SK-N-SH treated with all-trans-retinoic acid at 6 μM for 48 hours (cell line): ENCODE data around the gene ARHGAP44.

Source experiments
- ARNTL ChIP-seq: fragments of 450-650 bp; formaldehyde crosslinking; IDR thresholded peaks from 2 replicates; pipeline ENCODE4 v1.5.0; 2020; ENCODE audit warnings: low read depth, mild to moderate bottlenecking, moderate library complexity, borderline replicate concordance
- ESRRG ChIP-seq: fragments of 250-450 bp; sonication (Bioruptor Pico); IDR thresholded peaks from 2 replicates; pipeline ENCODE4 v1.6.1; 2021; ENCODE audit warnings: mild to moderate bottlenecking
- GLIS3 ChIP-seq: fragments of 250-450 bp; sonication (Bioruptor Pico); IDR thresholded peaks from 2 replicates; pipeline ENCODE4 v1.5.0; 2020; ENCODE audit warnings: mild to moderate bottlenecking, moderate library complexity
- ISL1 ChIP-seq: fragments of 250-450 bp; sonication (Bioruptor Pico); IDR thresholded peaks from 2 replicates; pipeline ENCODE4 v2.1.2; 2022; ENCODE audit warnings: mild to moderate bottlenecking, moderate library complexity
- OSR1 ChIP-seq: fragments of 250-450 bp; sonication (Bioruptor Pico); IDR thresholded peaks from 2 replicates; pipeline ENCODE4 v1.8.0; 2022; ENCODE audit warnings: moderate library complexity, mild to moderate bottlenecking, inconsistent platforms
- PATZ1 ChIP-seq: fragments of 250-450 bp; sonication (Bioruptor Pico); IDR thresholded peaks from 2 replicates; pipeline ENCODE4 v1.8.0; 2020; ENCODE audit warnings: mild to moderate bottlenecking, moderate library complexity, borderline replicate concordance
- PPARA ChIP-seq: fragments of 250-450 bp; sonication (Bioruptor Pico); IDR thresholded peaks from 2 replicates; pipeline ENCODE4 v1.5.0; 2020; ENCODE audit warnings: mild to moderate bottlenecking, borderline replicate concordance
- RARB ChIP-seq: fragments of 250-450 bp; sonication (Bioruptor Pico); IDR thresholded peaks from 2 replicates; pipeline ENCODE4 v1.8.0; 2021; ENCODE audit warnings: mild to moderate bottlenecking, moderate library complexity
- SNAI2 ChIP-seq: fragments of 250-450 bp; sonication (Bioruptor Pico); IDR thresholded peaks from 2 replicates; pipeline ENCODE4 v1.5.0; 2020; ENCODE audit warnings: mild to moderate bottlenecking, moderate library complexity
- TOX ChIP-seq: fragments of 250-450 bp; sonication (Bioruptor Pico); IDR thresholded peaks from 2 replicates; pipeline ENCODE4 v1.8.0; 2021; ENCODE audit warnings: mild to moderate bottlenecking, moderate library complexity, borderline replicate concordance
- ZFP3 ChIP-seq: fragments of 250-450 bp; sonication (Bioruptor Pico); IDR thresholded peaks from 2 replicates; pipeline ENCODE4 v1.5.0; 2020; ENCODE audit warnings: mild to moderate bottlenecking, moderate library complexity
- ZNF565 ChIP-seq: fragments of 450-650 bp; formaldehyde crosslinking; conservative IDR thresholded peaks from 2 replicates; pipeline ENCODE4 v1.5.0; 2020; ENCODE audit warnings: low read depth, mild to moderate bottlenecking, moderate library complexity
- TF ChIP-seq, protein P1 (sequence below): fragments of 250-450 bp; sonication (Bioruptor Pico); IDR thresholded peaks from 2 replicates; pipeline ENCODE4 v1.5.1; 2021; ENCODE audit warnings: mild to moderate bottlenecking, moderate library complexity

GRCh38 chr17:12995106-12995895, 206.0 kb downstream of the ARHGAP44 start:
- TF ChIP-seq PATZ1 (CRISPR knock-in tag) (no peak), ZFP3 (no peak), SNAI2 (CRISPR knock-in tag) (no peak), PPARA (CRISPR knock-in tag) (no peak), TOX (CRISPR knock-in tag) (no peak), ARNTL (CRISPR knock-in tag) (no peak), ZNF565 (no peak), ESRRG (CRISPR knock-in tag) (no peak), OSR1 (no peak), ISL1 (CRISPR knock-in tag) (no peak), GLIS3 (CRISPR knock-in tag) (no peak), RARB (no peak)
- TF ChIP-seq, protein P1, sequence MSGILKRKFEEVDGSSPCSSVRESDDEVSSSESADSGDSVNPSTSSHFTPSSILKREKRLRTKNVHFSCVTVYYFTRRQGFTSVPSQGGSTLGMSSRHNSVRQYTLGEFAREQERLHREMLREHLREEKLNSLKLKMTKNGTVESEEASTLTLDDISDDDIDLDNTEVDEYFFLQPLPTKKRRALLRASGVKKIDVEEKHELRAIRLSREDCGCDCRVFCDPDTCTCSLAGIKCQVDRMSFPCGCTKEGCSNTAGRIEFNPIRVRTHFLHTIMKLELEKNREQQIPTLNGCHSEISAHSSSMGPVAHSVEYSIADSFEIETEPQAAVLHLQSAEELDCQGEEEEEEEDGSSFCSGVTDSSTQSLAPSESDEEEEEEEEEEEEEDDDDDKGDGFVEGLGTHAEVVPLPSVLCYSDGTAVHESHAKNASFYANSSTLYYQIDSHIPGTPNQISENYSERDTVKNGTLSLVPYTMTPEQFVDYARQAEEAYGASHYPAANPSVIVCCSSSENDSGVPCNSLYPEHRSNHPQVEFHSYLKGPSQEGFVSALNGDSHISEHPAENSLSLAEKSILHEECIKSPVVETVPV (CRISPR knock-in tag), result no peak
